HG02973 (cell line): ENCODE results near the gene U2AF1L4.

Source experiments
- ATAC-seq: cut with Tn5 transposase; IDR thresholded peaks from one replicate; pipeline ENCODE4 v1.9.1; 2021; ENCODE audit warnings: moderate library complexity; ENCODE audit not compliant: unreplicated experiment

U2AF1L4 gene

GRCh38 chr19:35742121-35742724 lies 3.0 kb downstream of the U2AF1L4 start, which contains the start of gene IGFLR1:
IGFLR1 (minus strand) TSS chr19:35742452; CDS start chr19:35741180, 1,272 bp downstream.
- no peak for ATAC-seq

- ATAC-seq: no peak
Observed at GRCh38 chr19:35741203-35741515, 4.1 kb downstream of the U2AF1L4 start.

- ATAC-seq: peak; percentile 46
Observed at GRCh38 chr19:35740423-35741202, 4.6 kb downstream of the U2AF1L4 start.

- ATAC-seq: peak; percentile 12
Observed at GRCh38 chr19:35740108-35740422, 5.2 kb downstream of the U2AF1L4 start.

GRCh38 chr19:35739275-35740107 lies 5.7 kb downstream of the U2AF1L4 start:
- ATAC-seq: no peak

- no peak for ATAC-seq
Observed at GRCh38 chr19:35738887-35739229, 6.4 kb downstream of the U2AF1L4 start.

- ATAC-seq: no peak
Observed at GRCh38 chr19:35738021-35738886, 7.0 kb downstream of the U2AF1L4 start.

GRCh38 chr19:35736913-35737886 lies 8.0 kb downstream of the U2AF1L4 start:
- no peak for ATAC-seq

- ATAC-seq: no peak
Observed at GRCh38 chr19:35734889-35735288, 10.3 kb downstream of the U2AF1L4 start.

GRCh38 chr19:35734273-35734672 lies 10.9 kb downstream of the U2AF1L4 start:
- ATAC-seq: no peak

- ATAC-seq: no peak
Observed at GRCh38 chr19:35733180-35734125, 11.8 kb downstream of the U2AF1L4 start.

GRCh38 chr19:35732540-35733179 lies 12.6 kb downstream of the U2AF1L4 start:
- ATAC-seq: no peak

GRCh38 chr19:35731779-35732405 lies 13.3 kb downstream of the U2AF1L4 start:
- ATAC-seq: no peak

- ATAC-seq: no peak
Observed at GRCh38 chr19:35731353-35731752, 13.9 kb downstream of the U2AF1L4 start.

- ATAC-seq: no peak
Observed at GRCh38 chr19:35730326-35730725, 14.9 kb downstream of the U2AF1L4 start.

- ATAC-seq: no peak
Observed at GRCh38 chr19:35729763-35730162, 15.5 kb downstream of the U2AF1L4 start.

GRCh38 chr19:35729021-35729420 lies 16.2 kb downstream of the U2AF1L4 start:
- ATAC-seq: no peak
